Right lung (tissue), 5 donors: Measurements from ENCODE around the gene GJD3. TPM values are rescaled to one million over a fixed set of nuclear protein-coding genes. Genes with fewer than 3 reads are reported as not detected.
A peak's percentile ranks its signal among the peaks of the same experiment; 100 is the strongest.

Experiments used
- DNase-seq, 2 donors: peaks; one replicate each; pipeline ENCODE4 v3.0.0-alpha.2; 2013
- polyA plus RNA-seq, 5 donors: library from polyadenylated mRNA; unstranded; fragments of 120-200 nt; gene quantifications; one replicate each; pipeline versions ENCODE4 v1.2.1 to v1.2.3, GENCODE V29; 2013; ENCODE audit warnings: inconsistent platforms in 1 of 5, low replicate concordance in 1 of 5; ENCODE audit not compliant: insufficient read length in 5 of 5, insufficient read depth in 1 of 5

GJD3 gene
- polyA plus RNA-seq, 5 donors, result 0.70 TPM; not detected in 4

GRCh38 chr17:40325156-40326013 lies 39.2 kb downstream of the GJD3 start:
- no peak for DNase-seq

GRCh38 chr17:40323391-40324381 lies 40.9 kb downstream of the GJD3 start:
- DNase-seq, result no peak

GRCh38 chr17:40322358-40323315 lies 41.9 kb downstream of the GJD3 start:
- DNase-seq, result peak; percentile 84 to 85

GRCh38 chr17:40321961-40322357 lies 42.6 kb downstream of the GJD3 start:
- no peak for DNase-seq

- DNase-seq, result no peak
These were observed 43.0 kb downstream of the GJD3 start for GRCh38 chr17:40321524-40321929.

GRCh38 chr17:40320756-40321523 lies 43.6 kb downstream of the GJD3 start:
- no peak for DNase-seq

- DNase-seq, result no peak
These were observed 44.6 kb downstream of the GJD3 start for GRCh38 chr17:40319651-40320540.

- DNase-seq, result no peak
These were observed 45.6 kb downstream of the GJD3 start for GRCh38 chr17:40318830-40319391.

GRCh38 chr17:40317880-40318829 lies 46.4 kb downstream of the GJD3 start:
- DNase-seq, result peak; percentile 94 to 96

- no peak for DNase-seq
These were observed 47.1 kb downstream of the GJD3 start for GRCh38 chr17:40317345-40317873.

GRCh38 chr17:40316571-40317344 lies 47.8 kb downstream of the GJD3 start:
- no peak for DNase-seq

GRCh38 chr17:40315678-40316570 lies 48.6 kb downstream of the GJD3 start:
- no peak for DNase-seq

- no peak for DNase-seq
These were observed 49.3 kb downstream of the GJD3 start for GRCh38 chr17:40315206-40315605.

GRCh38 chr17:40314584-40314956 lies 50.0 kb downstream of the GJD3 start:
- DNase-seq, result no peak

- no peak for DNase-seq
These were observed 50.6 kb downstream of the GJD3 start for GRCh38 chr17:40313668-40314583.
